Spleen (tissue), 11 donors: ENCODE results near the gene ARID3A. TPM values are rescaled to one million over a fixed set of nuclear protein-coding genes. Genes with fewer than 3 reads are reported as not detected.

Experiments used
- DNase-seq: peaks from one replicate; pipeline ENCODE4 v3.0.0-alpha.2; 2020
- H3K27ac ChIP-seq, 8 donors: fragments of 200-600 bp; sonication (generic) in 7 of 8; 1 replicate in 4 of 8; 2 replicates in 4 of 8; pipeline versions ENCODE4 v1.5.0 to v1.8.0; 2016 to 2021; ENCODE audit warnings: inconsistent platforms in 4 of 8, mild to moderate bottlenecking in 4 of 8, moderate library complexity in 1 of 8
- H3K27me3 ChIP-seq, 7 donors: fragments of 200-600 bp; sonication (generic) in 6 of 7; replicated peaks in 1 of 7; 1 replicate in 4 of 7; 2 replicates in 3 of 7; pipeline versions ENCODE4 v1.5.0 to v1.8.0; 2016 to 2021; ENCODE audit warnings: inconsistent platforms in 3 of 7, mild to moderate bottlenecking in 1 of 7
- H3K36me3 ChIP-seq, 6 donors: fragments of 200-600 bp; sonication (generic) in 5 of 6; 1 replicate in 4 of 6; 2 replicates in 2 of 6; pipeline versions ENCODE4 v1.5.0 to v1.8.0; 2016 to 2021; ENCODE audit warnings: inconsistent platforms in 2 of 6
- H3K4me1 ChIP-seq, 6 donors: fragments of 200-600 bp; sonication (generic) in 5 of 6; 1 replicate in 3 of 6; 2 replicates in 3 of 6; pipeline versions ENCODE4 v1.5.0 to v1.8.0; 2016 to 2021; ENCODE audit warnings: inconsistent platforms in 3 of 6
- H3K4me3 ChIP-seq, 8 donors: fragments of 200-600 bp; sonication (generic) in 7 of 8; 1 replicate in 4 of 8; 2 replicates in 4 of 8; pipeline versions ENCODE4 v1.5.0 to v1.8.0; 2016 to 2021; ENCODE audit warnings: inconsistent platforms in 4 of 8, mild to moderate bottlenecking in 4 of 8, moderate library complexity in 2 of 8
- H3K9me3 ChIP-seq, 8 donors: fragments of 200-600 bp; sonication (generic) in 7 of 8; 1 replicate in 4 of 8; 2 replicates in 4 of 8; pipeline versions ENCODE4 v1.5.0 to v1.8.0; 2016 to 2021; ENCODE audit warnings: inconsistent platforms in 4 of 8
- POLR2A ChIP-seq, 3 donors: fragments of 450-650 bp; IDR thresholded peaks; one replicate each; pipeline ENCODE4 v1.5.1; 2017; ENCODE audit warnings: antibody characterized with exemption in 3 of 3, mild to moderate bottlenecking in 1 of 3
- POLR2AphosphoS5 ChIP-seq, 3 donors: sonication (generic); formaldehyde crosslinking; IDR thresholded peaks; one replicate each; pipeline ENCODE4 v1.5.1; 2017; ENCODE audit warnings: antibody characterized with exemption in 3 of 3
- WGBS, 5 donors: extraction: QIAGEN DNeasy Blood & Tissue Kit in 3 of 5; methylation state at CpG; one replicate each; pipeline versions ENCODE4 v1.1.5 to v1.1.7; 2013 to 2018; 5-methylcytosine and 5-hydroxymethylcytosine counted together
- intact Hi-C: fragments of 100-400 bp; cut with DNase I; formaldehyde crosslinking; loops from one replicate; pipeline ENCODE4 v1.15.0; 2023; ENCODE audit warnings: low total_unique reads
- polyA plus RNA-seq, 3 donors: library from polyadenylated mRNA; stranded (reverse); fragments of 200-250 nt; gene quantifications; one replicate each; pipeline ENCODE4 v1.2.1, GENCODE V29; 2013
- total RNA-seq, 7 donors: library from RNA; depleted of rRNA in 3 of 7; stranded (reverse); fragments of >200 nt in 3 of 7; fragmentation: NEBNext Ultra II Directional in 4 of 7; extraction: Animal tissue kit (Norgen Biotek cat#: 25700) in 4 of 7; gene quantifications; one replicate each; pipeline versions ENCODE4 v1.1.0 to v1.2.1, GENCODE V29; 2016 to 2021
- TF ChIP-seq, protein P1 (sequence below), 11 experiments: fragments of 200-600 bp in 7 of 11; fragments of 450-650 bp in 4 of 11; sonication (generic) in 4 of 11; IDR thresholded peaks in 8 of 11; conservative IDR thresholded peaks in 3 of 11; 1 replicate in 7 of 11; 2 replicates in 4 of 11; pipeline versions ENCODE4 v1.4.0 to v1.8.0; 2016 to 2021; ENCODE audit warnings: antibody characterized with exemption in 11 of 11, inconsistent platforms in 4 of 11, mild to moderate bottlenecking in 1 of 11
- donor health status: healthy with polysubstance abuse.
- donor health status: DM: no; HTN: no; CAD: no; lungs with moderate emphysema.
- donor health status: DM: no; HTN: no; CAD: no.
- donor health status: Bipolar disorder and iron deficiency.
- donor health status: healthy.
- donor health status: DM: no; HTN: no; CAD: no.
- donor health status: DM: yes; HTN: yes; CAD: no.

ARID3A gene
- total and polyA plus RNA-seq, 10 donors, result 2.5 to 42.5 (median 17.7) TPM

GRCh38 chr19:911197-912033 lies 14.4 kb upstream of the ARID3A start:
- peak; percentile 86 for DNase-seq
- H3K9me3 ChIP-seq, result no peaks in the 10 kb centered on the region
- TF ChIP-seq, protein P1, sequence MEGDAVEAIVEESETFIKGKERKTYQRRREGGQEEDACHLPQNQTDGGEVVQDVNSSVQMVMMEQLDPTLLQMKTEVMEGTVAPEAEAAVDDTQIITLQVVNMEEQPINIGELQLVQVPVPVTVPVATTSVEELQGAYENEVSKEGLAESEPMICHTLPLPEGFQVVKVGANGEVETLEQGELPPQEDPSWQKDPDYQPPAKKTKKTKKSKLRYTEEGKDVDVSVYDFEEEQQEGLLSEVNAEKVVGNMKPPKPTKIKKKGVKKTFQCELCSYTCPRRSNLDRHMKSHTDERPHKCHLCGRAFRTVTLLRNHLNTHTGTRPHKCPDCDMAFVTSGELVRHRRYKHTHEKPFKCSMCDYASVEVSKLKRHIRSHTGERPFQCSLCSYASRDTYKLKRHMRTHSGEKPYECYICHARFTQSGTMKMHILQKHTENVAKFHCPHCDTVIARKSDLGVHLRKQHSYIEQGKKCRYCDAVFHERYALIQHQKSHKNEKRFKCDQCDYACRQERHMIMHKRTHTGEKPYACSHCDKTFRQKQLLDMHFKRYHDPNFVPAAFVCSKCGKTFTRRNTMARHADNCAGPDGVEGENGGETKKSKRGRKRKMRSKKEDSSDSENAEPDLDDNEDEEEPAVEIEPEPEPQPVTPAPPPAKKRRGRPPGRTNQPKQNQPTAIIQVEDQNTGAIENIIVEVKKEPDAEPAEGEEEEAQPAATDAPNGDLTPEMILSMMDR (IDR thresholded peaks at IDR 0.05 in 8 of 11, conservative IDR thresholded peaks at IDR 0.05 in 3 of 11), result no peak
- peak in 1 of 3 donors; percentile 61 for TF ChIP-seq POLR2AphosphoS5 (IDR thresholded peaks at IDR 0.05)
- H3K4me1 ChIP-seq, result peaks cover 29 to 85% (median 63%) of the 10 kb centered on the region in 6 donors
- intact Hi-C loops, result no loop called here
- 80 to 87% (median 82%) methylated on average over 53 to 54 of the region's 54 CpGs for WGBS, 5 donors
- peaks cover 0 to 20% (median 0%) of the 10 kb centered on the region in 6 donors for H3K36me3 ChIP-seq
- peaks cover 0 to 6% (median 0%) of the 10 kb centered on the region in 7 donors for H3K27me3 ChIP-seq
- peak overlapping the region in 7 of 8 donors; percentile 32 to 99 (median 98) for H3K27ac ChIP-seq
- peak overlapping the region in 5 of 8 donors; percentile 8 to 84 (median 64) for H3K4me3 ChIP-seq

DNA sequence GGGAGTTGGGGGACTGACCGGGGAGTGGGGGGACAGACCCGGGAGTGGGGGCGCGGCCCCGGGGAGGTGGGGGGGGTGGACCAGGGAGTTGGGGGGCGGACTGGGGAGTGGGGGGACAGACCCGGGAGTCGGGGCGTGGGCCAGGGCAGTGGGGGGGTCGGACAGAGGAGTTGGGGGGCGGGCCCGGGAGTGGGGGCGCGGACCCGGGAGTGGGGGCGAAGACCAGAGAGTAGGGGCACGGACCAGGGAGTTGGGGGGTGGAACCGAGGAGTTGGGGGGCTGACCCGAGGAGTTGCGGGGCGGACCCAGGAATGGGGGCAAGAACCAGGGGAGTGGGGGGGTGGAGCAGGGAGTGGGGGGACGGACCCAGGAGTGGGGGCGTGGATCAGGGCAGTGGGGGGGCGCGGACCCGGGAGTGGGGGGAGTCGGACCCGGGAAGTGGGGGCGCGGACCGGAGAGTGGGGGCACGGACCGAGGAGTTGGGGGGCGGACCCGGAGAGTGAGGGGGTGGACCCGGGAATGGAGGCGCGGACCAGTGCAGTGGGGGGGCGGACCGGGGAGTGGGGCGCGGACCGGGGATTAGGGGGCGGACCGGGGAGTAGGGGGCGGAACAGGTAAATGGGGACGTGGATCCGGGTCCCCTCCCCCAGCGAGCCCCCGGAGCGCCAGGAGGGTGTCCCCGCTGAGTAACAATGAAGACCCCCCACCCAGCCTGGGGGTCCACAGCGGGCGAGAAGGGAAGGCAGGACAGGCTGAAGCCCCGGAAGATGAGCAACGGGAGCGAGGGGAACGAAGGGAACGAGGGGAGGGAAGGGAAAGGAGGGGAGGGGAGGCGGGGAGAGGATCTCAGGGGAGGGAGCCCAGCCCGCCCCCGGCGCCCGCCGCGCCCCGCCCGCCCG lies 13.4 kb upstream of the ARID3A start:
- Histone ChIP-seq H3K4me1 (peaks cover 32 to 85% (median 63%) of the 10 kb centered on the region in 6 donors), H3K36me3 (peaks cover 0 to 20% (median 0%) of the 10 kb centered on the region in 6 donors), H3K27ac (peak overlapping the region; percentile 66 to 99 (median 98)), H3K27me3 (peaks cover 4 to 16% (median 10%) of the 10 kb centered on the region in 7 donors), H3K9me3 (no peaks in the 10 kb centered on the region), H3K4me3 (peak overlapping the region; percentile 44 to 84 (median 58))
- intact Hi-C loops, result no loop called here
- 3 to 9% (median 5%) methylated on average over 36 to 67 of the region's 69 CpGs for WGBS, 5 donors
- DNase-seq, result peak; percentile 89
- TF ChIP-seq POLR2AphosphoS5 (IDR thresholded peaks at IDR 0.05) (no peak), POLR2A (IDR thresholded peaks at IDR 0.05) (no peak)
- TF ChIP-seq, protein P1 (IDR thresholded peaks at IDR 0.05 in 8 of 11, conservative IDR thresholded peaks at IDR 0.05 in 3 of 11), result no peak

GRCh38 chr19:913080-913748 lies 12.6 kb upstream of the ARID3A start, which contains the start of gene R3HDM4:
TSS of gene R3HDM4 (minus strand) at chr19:913219. CDS start at chr19:913157, 62 bp downstream.
- TF ChIP-seq POLR2A (IDR thresholded peaks at IDR 0.05) (peak in 2 of 3 donors; percentile 17 to 27), POLR2AphosphoS5 (IDR thresholded peaks at IDR 0.05) (peak; percentile 89 to 93 (median 92))
- TF ChIP-seq, protein P1 (IDR thresholded peaks at IDR 0.05 in 8 of 11, conservative IDR thresholded peaks at IDR 0.05 in 3 of 11), result peak in 1 of 11 experiments; percentile 10
- Histone ChIP-seq H3K27ac (peak within 1 kb of the TSS; percentile 94 to 99 (median 98)), H3K27me3 (peaks cover 4 to 24% (median 18%) of the 10 kb centered on the region in 7 donors), H3K4me3 (peak within 1 kb of the TSS; percentile 44 to 84 (median 58)), H3K36me3 (peaks cover 0 to 20% (median 0%) of the 10 kb centered on the region in 6 donors), H3K4me1 (peaks cover 33 to 85% (median 63%) of the 10 kb centered on the region in 6 donors), H3K9me3 (no peaks in the 10 kb centered on the region)
- WGBS, 5 donors, result 0 to 2% (median 1%) methylated on average over 50 to 76 of the region's 76 CpGs
- DNase-seq, result peak; percentile 98
- intact Hi-C loops, result no loop called here
